ENCODE results near the gene LYG1. TPM values are rescaled to one million over a fixed set of nuclear protein-coding genes. Genes with fewer than 3 reads are reported as not detected.

LYG1 gene
- total RNA-seq, 4 donors from 2014 or later: 0.40 to 2.0 (median 1.8) TPM; not detected in 1

DNA sequence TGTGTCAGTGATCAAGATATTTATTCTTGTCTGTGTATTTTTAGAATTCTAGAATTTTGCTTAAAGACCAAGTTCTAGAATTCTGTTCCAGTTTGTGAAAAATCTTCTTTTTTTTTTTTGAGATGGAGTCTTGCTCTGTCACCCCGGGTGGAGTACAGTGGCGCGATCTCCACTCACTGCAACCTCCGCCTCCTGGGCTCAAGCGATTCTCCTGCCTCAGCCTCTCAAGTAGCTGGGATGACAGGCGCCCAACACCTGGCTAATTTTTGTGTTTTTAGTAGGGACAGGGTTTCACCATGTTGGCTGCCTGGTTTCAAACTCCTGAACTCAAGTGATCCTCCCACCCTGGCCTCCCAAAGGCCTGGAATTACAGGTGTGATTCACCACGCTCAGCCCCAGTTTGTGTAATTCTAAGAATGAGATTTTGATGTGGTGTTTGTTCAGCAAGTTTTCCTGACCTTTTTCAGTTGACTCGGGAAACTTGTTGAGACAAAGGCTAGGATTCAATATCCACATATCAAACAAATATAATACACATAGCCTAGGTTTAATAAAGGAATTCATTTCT is 39.8 kb upstream of the LYG1 start:
- 93 to 94% methylated on average over 8 of the region's 8 CpGs for WGBS, 2 donors

DNA sequence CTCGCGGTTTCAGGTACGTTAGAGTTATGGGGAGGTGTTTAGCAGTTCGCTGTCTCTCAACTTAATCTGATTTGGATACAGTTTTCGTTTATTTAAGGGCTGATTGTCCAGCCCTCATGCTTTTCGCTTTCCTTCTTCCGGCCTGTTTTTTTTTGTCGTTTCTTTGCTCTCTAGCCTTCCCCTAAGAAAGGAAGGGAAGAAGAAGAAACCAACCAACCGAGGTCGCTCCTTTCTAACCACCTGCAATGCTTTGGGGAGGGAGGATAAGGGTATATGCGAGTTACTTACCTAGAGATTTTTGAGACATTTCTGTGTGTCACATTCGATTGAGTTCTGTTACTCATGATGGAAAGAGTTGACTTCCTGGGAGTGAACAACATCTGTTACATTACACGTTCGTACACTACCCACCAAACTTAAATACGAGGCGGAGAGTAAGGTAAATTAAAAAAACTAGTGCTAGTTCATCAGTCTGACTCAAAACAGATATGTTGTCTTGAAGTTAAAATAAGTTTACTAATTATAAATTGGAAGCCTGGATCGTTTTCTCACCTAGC is 37.1 kb upstream of the LYG1 start:
- TF ChIP-seq, protein P1, sequence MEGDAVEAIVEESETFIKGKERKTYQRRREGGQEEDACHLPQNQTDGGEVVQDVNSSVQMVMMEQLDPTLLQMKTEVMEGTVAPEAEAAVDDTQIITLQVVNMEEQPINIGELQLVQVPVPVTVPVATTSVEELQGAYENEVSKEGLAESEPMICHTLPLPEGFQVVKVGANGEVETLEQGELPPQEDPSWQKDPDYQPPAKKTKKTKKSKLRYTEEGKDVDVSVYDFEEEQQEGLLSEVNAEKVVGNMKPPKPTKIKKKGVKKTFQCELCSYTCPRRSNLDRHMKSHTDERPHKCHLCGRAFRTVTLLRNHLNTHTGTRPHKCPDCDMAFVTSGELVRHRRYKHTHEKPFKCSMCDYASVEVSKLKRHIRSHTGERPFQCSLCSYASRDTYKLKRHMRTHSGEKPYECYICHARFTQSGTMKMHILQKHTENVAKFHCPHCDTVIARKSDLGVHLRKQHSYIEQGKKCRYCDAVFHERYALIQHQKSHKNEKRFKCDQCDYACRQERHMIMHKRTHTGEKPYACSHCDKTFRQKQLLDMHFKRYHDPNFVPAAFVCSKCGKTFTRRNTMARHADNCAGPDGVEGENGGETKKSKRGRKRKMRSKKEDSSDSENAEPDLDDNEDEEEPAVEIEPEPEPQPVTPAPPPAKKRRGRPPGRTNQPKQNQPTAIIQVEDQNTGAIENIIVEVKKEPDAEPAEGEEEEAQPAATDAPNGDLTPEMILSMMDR (IDR thresholded peaks at IDR 0.05): no peak
- no peak for TF ChIP-seq POLR2A (IDR thresholded peaks at IDR 0.05)
- Histone ChIP-seq H3K36me3 (no peaks in the 10 kb centered on the region), H3K27ac (peak overlapping the region in 2 of 3 donors; percentile 95 to 96), H3K4me3 (replicated peaks in 1 of 3) (peak overlapping the region; percentile 25 to 89 (median 39)), H3K4me1 (peaks cover 19 to 22% of the 10 kb centered on the region in 2 donors), H3K9me3 (no peaks in the 10 kb centered on the region), H3K27me3 (no peaks in the 10 kb centered on the region)
- WGBS, 2 donors: 5% methylated on average over 17 of the region's 17 CpGs
- DNase-seq: no peak
- intact Hi-C loops (cut with DNase I): loop anchor here (5.0 to 10.0 kb wide), 2 partner anchors 153 to 154 kb away; partner anchors contain the start of genes MITD1, MRPL30 and REV1

More for the DNA sequence above, 39.8 kb upstream of the LYG1 start:
- Histone ChIP-seq H3K27ac (no peak overlapping the region), H3K4me1 (peaks cover 6% of the 10 kb centered on the region in 2 donors), H3K4me3 (replicated peaks in 1 of 3) (no peak overlapping the region), H3K36me3 (no peaks in the 10 kb centered on the region), H3K27me3 (no peaks in the 10 kb centered on the region), H3K9me3 (no peaks in the 10 kb centered on the region)
- DNase-seq: no peak
- no peak for TF ChIP-seq POLR2A (IDR thresholded peaks at IDR 0.05)
- TF ChIP-seq, protein P1 (IDR thresholded peaks at IDR 0.05): no peak
- intact Hi-C loops (cut with DNase I): no loop called here

DNA sequence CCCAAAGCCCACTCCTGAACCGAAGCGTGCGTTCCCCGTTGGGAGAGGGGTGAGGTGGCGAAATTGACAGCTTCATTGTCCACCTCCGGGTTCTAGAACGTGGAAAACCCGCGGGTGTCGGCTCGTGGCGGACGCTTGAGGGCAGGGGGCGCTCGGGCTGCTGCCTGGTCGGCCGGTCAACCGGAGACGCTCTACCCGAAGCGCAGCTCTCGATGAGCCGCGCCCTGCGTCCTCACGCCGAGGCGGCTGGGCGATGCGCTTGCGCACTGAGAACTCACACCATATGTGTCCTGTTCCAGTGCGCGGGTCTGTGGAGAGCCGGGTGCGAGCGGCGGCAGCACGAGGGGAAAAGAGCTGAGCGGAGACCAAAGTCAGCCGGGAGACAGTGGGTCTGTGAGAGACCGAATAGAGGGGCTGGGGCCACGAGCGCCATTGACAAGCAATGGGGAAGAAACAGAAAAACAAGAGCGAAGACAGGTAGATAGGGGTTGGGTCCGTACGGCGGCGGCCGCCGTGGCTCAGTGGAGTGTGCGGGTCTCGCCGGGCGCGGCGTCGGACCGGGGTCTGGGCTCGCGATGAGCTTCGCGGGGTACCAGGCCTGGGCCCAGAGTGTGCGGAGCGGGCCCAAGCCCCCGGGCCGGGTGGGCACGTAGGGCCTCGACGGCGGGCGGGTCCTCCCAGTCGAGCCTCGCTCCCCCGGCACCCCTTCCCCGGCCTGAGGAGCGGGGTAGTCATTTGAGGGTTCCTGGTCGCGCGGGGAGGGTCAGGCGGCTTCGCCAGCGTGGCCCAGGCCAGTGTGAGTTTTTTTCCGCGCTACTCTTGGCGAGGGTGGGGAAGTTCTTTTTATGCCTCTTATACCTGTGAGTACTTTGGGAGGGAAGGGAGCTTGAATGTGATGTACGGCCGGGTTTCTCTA is 36.4 kb upstream of the LYG1 start, which contains the start of gene EIF5B:
Gene EIF5B, plus strand, starts transcription at position 277 of the 916 bp plus-strand sequence. Its CDS starts 166 bp downstream, at position 443.
- 0 to 1% methylated on average over 64 to 71 of the region's 87 CpGs for WGBS, 2 donors
- H3K27me3 ChIP-seq: no peaks in the 10 kb centered on the region
- TF ChIP-seq POLR2A (IDR thresholded peaks at IDR 0.05): peak in 1 of 2 donors; percentile 78
- TF ChIP-seq, protein P1 (IDR thresholded peaks at IDR 0.05): peak; percentile 12 to 71 (median 39)
- peak within 1 kb of the TSS; percentile 79 to 93 (median 89) for H3K4me3 ChIP-seq (replicated peaks in 1 of 3)
- H3K27ac ChIP-seq: peak within 1 kb of the TSS; percentile 76 to 96 (median 95)
- intact Hi-C loops (cut with DNase I): loop anchor here (5.0 to 10.0 kb wide), 2 partner anchors 153 to 155 kb away; partner anchors contain the start of genes MITD1, MRPL30 and REV1
- H3K36me3 ChIP-seq: peaks cover 2 to 3% of the 10 kb centered on the region in 2 donors
- peak; percentile 96 to 97 for DNase-seq
- H3K9me3 ChIP-seq: no peaks in the 10 kb centered on the region
- peaks cover 19 to 22% of the 10 kb centered on the region in 2 donors for H3K4me1 ChIP-seq

DNA sequence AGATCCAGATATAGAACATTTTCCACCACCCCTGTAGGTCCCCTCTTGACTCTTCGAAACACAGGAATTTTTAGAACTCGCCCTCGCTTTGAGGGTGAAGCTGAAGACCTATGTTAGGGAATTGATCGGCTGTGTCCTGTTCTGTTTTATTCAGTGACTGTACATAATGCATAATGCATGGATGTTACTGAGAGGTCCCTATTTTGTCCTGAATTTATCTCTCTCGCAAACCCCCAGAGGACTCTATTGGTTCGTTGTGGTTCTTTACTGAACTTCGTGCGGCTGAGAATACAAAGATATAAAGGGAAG is 35.8 kb upstream of the LYG1 start:
- Histone ChIP-seq H3K36me3 (peaks cover 9% of the 10 kb centered on the region in 2 donors), H3K27ac (peak overlapping the region; percentile 76 to 96 (median 95)), H3K4me3 (replicated peaks in 1 of 3) (peak overlapping the region in 2 of 3 donors; percentile 39 to 89), H3K4me1 (peaks cover 19 to 22% of the 10 kb centered on the region in 2 donors), H3K27me3 (no peaks in the 10 kb centered on the region), H3K9me3 (no peaks in the 10 kb centered on the region)
- DNase-seq: peak in 1 of 2 donors; percentile 8
- 0 to 1% methylated on average over 8 of the region's 8 CpGs for WGBS, 2 donors
- TF ChIP-seq, protein P1 (IDR thresholded peaks at IDR 0.05): no peak
- no peak for TF ChIP-seq POLR2A (IDR thresholded peaks at IDR 0.05)
- intact Hi-C loops (cut with DNase I): loop anchor here (5.0 to 10.0 kb wide), 2 partner anchors 152 to 156 kb away; partner anchors contain the start of genes MITD1, MRPL30 and REV1

All from thyroid gland (tissue), 4 donors.